G401 (cell line): ENCODE data around the gene MUC6. TPM values are rescaled to one million over a fixed set of nuclear protein-coding genes. Genes with fewer than 3 reads are reported as not detected.

ENCODE experiments used
- DNase-seq: peaks from one replicate; pipeline ENCODE4 v3.0.0-alpha.2; 2015; ENCODE audit warnings: low spot score
- in situ Hi-C: cut with HindIII; loops from 2 replicates; pipeline ENCODE4 v1.10.0; 2016; ENCODE audit warnings: low sequenced_read_pairs, mixed read lengths
- total RNA-seq: library from RNA; depleted of rRNA; stranded (reverse); fragments of >200 nt; shearing (Covaris generic); gene quantifications from 2 replicates; pipeline ENCODE4 v1.2.3, GENCODE V29; 2014

MUC6 gene
- total RNA-seq, 1 experiment from 2014 or later = not detected

DNA sequence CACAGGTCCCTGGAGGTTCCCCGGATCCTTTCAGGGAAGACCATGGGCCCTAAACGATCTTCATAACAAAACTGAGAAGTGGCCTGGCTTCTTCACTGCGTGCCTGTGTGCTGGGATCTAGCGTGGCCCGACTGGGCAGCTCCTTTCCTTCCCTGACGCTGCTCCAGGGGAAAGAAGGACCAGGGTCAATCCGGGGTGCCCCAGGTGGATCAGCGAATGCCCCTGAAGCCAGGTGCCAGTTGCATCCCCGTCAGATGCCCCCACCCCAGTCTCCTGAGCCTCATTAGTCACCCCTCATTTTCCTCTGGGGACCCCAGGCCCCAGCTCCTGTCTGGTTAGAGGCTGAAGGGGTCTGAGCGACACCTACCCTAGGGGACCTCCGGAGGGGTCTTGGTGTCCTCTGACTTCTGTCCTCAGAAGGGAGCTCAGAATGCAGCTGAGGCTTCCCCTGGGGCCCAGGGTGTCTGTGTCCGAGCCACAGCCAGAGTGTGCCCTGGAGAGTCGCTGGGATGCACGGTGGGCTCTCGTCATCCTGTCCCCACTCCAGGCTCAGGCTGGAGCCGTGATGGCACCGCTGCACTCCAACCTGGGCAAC, 18.7 kb upstream of the MUC6 start:
- in situ Hi-C loops = no loop called here
- DNase-seq = no peak

DNA sequence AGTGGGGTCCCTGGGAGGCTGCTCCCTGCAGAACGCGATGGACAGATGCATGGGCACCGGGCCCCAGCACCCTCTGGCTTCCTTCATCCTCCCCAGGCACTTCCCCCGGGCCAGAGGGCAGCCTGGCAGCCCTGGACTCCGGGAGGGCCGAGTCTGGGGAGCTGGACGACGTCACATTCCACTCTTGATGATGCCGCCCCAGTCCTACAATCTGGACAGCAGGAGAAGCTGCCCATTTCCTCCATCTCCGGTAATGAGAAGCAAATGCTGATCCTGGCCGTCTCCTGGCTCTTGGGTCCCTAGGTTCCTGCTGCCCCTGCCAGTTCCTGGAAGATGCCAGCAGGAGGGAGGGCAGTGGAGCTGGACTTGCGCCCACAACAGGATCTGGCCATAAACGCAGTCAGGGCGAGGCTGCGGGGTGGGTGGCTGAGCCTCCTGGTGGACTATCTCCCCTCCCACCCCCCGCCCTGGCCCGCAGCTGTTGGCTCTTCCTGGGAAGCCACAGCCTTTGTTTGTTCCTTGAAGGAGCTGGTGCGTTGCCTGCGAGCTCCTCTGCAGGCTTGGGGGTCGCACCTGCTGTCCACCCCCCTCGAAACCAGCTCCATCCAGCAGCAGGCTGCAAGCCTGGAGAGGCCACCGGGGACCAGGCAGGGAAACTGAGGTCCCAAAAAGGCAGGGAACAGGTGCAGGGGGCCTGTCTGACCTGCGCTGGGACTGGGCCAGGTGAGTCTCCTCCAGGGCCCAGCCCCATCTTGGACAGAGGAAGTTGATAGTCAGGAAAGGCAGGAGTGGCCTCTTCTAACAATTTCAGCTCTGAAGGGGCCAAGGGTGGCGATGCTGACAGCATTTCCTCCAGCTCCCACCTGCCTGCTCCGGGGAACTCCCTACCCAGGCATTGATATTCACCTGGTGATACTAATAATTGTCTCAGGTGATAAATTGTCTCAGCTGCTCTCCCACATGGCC, 17.9 kb upstream of the MUC6 start:
- in situ Hi-C loops = no loop called here
- peak; percentile 74 for DNase-seq

DNA sequence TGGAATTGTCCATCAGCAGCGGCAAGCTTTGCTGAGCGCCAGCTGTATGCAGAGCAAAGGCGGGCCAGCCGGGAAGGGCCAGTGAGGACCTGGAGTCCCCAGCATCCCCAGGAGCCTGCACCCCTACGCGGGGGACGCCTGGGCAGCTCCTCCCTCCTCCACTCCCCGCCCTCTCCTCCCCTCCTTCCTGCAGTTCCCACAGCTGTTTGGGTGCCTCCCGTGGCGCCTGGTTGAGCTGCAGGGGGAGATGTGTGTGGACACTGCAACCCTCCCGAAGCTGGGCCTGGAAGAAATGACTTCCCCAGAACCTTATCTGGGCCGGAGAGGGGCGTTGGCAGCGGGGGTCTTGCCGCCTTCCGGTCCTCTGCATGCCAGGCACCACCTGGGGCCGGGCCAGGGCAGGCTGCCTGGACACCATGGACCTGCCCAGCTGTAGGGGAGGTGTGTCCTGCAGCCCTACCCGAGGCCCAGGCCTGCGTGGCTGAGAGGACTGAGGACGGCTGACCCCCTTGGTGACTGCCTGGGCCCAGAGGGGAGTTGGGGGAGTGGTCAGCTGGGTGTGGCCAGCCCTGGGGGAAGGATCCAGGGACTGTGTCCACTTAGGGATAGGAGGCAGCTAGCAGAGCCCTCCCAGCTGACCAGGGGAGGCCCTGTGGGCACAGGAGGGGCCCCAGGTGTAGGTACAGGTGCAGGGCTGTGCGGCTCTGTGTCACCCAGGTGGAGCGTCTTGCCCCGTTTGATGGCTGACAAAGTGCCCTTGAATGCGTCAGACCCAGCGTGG, 16.8 kb upstream of the MUC6 start:
- no peak for DNase-seq

DNA sequence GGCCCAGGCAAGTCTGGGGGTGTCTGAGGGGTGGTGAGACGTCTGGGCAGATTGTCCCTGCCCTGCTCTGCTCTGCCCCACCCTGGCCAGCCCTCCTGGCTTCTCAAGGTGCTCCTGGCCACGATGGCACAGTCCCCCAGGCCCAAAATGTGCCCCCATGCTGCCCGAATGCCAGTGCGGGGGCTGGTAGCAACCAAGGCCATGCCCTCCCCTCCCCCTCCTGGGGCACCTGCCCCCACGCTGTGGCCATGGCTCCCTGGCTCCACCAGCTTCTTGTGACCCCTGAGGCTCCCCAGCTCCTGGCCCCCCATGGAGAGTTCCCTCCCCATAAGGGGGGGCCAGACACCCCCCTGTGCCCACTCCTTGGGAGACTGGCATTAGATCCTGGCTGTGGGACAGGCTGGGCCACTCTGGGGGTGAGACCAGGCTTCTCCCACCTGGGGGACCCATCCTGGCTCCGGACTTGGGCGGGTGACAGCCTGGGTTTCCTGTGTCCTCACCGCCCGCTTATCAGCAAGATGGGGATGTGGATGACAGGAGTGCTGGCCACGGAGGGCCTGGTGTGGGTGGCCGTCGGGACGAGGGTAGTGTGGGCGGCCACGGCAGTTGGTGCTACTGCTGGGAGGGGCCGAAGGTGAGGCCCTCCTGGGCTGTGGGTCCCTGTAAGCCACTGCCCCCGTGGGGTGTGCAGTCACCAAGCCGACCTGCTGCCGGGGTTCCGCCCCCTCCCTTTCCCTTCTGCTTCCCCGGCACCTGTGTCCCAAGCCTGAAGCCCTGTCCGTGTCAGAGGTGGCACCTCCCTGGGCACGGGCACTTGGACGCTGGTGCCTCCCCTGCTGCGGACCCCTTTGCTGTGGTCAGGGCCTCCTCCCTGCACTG, 15.9 kb upstream of the MUC6 start:
- in situ Hi-C loops = no loop called here
- DNase-seq = no peak

More for the DNA sequence above, 16.8 kb upstream of the MUC6 start:
- in situ Hi-C loops = no loop called here

DNA sequence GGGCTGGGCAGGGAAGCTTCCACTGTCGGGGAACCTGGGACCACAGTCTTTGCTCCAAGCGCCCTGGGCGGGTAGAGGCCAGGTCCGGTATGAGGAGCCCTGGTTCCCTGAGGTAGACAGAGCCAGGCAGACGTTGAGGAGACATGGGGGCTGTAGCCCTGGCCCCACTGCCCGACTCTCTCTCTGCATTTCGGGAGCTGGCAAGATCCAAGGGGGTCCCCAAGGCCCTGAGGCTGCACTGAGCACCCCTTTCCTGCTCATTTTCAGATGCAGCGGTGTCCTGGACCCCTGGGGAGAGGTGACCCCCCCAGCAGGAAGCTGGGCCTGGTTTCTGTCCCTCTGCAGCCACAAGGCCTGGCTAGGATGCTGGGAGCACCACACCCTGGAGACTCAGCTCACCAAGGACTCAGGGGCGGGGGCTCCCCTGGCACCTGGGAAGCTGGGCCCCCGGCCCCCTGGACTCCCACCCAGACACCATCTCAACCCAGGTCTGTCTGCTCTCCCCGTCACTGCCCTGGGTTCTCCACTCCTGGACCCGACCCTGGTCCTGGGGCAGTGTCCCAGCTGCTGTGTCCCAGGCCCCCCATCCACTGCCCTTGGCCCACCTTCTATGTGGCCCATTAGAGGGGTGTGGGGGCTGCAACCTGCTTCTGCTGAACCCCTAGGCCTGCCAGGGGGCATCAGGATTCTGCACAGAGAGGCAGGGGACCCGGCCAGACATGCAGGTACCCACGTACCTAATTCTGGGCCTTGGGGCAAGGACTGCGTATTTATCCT, 15.0 kb upstream of the MUC6 start:
- in situ Hi-C loops = no loop called here
- no peak for DNase-seq

DNA sequence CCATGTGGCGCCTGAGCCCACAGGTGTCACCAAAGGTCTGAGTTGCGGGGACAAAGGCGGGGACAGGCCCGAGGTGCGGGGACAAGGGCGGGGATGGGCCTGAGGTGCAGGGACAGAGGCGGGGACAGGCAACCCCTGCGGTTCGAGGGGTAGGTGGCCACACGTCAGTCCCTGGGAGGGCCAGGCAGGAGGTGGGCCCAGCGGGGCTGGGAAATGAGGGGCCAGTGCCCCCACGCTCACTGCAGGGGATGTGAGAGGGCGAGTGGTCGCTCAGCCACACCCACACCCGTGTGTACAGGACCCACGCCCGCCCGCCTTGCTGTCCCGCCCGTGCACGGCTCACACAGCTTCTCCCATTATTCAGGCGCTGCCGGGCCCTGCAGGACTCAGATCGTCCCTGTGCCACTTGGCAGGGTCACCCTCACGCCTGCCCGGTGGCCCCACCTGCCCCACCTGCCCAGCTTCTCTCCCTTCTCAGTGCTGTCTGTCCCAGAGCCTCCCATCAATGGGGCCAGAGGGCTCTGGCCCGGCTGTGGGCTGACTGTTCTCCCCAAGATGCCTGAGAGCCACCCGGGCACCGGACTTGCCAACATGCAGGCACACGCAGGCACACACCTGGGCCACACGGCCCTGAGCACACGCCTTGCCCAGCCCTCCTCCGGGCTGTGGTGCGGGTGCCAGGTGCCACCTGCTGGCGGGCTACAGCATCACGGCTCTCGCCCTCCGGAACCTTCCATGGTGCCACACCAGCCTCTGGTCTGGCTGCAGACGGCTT, 14.2 kb upstream of the MUC6 start:
- DNase-seq = peak; percentile 82
- in situ Hi-C loops = no loop called here

DNA sequence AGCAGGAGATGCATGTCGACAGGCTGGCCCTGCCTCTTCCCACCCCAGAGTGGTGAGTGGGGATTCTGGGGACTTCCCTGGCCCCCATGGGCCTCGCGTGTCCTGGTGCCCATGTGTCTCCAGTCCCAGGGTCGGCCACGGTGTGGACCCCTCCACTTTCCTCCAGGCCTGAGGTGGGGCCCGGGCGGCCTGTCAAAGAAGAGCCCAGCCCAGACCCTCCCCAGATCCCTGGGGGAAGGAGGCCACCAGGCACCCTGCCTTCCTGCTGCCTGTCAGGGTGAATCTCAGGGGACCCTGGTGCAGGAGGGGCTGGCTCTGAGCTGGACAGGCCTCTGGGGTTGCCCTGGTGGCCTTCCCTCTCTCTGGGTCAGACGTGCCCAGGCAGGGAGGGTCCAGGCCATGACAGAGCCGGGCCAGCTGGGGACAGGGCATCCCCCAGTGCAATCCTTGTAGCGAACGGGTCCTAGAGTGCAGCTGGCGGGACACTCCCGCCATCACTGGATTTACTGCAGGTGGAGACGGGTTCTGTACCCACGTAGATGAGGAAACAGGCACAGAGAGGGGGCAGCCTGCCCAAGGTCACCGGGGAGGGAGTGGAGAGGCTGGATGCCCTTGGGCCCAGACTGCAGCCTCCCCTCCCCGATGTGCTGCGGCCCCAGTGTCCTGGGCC, 13.5 kb upstream of the MUC6 start:
- DNase-seq = no peak

DNA sequence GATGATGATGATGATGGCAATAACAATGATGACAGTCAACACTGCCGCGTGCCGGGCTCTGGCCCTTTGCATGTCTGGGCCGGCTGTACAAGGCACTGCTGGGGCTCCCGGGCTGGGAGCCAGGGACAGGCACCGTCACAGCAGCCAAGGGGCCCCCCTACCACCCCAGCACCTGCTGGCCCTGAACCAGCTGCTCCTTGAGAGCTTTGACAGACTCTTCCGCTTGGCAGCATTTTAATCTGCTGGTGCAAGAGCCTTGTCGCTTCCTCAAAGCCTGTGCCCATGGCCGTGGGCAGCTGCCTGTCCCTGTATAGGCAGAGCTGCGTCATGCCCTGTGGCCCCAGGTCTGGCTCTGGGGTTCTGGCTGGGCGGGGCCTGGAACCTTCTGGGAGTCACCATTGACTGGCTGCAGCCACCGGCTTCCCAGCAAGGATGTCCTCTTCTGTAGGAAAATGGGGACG, 12.9 kb upstream of the MUC6 start:
- in situ Hi-C loops = no loop called here
- DNase-seq = no peak

More for the DNA sequence above, 13.5 kb upstream of the MUC6 start:
- in situ Hi-C loops = no loop called here

DNA sequence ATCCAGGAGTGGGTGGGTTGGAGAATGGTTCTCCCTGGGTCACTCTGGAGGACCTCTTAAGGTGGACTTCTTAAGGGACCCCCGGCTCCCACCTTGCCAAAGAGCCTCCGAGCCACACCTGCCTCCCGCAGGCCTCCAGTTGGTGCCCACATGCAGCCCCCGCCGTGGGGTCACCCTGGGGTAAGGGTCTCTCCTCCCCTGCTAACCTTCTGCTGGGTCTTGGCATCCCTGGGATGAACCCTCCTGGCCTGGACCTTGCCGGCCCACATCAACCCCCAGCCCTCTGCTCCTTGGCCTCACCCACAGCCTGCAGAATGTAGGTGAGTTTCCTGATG, 12.5 kb upstream of the MUC6 start:
- in situ Hi-C loops = no loop called here

DNA sequence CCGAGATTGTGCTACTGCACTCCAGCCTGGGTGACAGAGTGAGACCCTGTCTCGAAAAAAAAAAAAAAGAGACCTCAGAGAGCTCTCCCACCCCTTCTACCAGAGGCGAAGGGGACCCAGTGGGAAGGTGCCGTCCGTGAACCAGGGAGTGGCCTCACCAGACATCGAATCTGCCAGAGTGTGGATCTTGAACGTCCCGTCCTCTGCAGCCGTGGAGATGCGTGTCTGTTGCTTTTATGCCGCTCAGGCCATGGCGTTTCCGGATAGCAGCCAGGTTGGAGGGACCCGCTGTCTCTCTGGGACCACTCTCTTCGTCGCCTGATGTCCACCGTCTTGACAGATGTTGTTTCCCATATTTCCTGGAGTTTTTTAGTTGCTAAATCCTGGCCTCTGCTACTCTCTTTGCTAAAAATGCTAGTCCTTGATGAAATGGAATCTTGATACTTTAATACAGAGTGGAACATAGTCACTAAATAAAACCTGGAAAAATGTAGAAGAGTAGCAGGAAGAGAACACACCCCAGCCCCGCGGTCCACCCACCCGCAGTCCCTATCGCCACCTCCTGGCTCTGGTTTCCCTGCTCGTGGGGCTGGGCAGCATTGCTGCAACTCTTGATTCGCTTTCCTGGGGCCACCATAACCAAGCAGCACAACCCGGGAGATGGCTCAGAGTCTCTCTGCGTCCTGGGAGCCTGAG, 12.0 kb upstream of the MUC6 start:
- in situ Hi-C loops = no loop called here
- no peak for DNase-seq

More for the DNA sequence above, 12.5 kb upstream of the MUC6 start:
- DNase-seq = no peak

DNA sequence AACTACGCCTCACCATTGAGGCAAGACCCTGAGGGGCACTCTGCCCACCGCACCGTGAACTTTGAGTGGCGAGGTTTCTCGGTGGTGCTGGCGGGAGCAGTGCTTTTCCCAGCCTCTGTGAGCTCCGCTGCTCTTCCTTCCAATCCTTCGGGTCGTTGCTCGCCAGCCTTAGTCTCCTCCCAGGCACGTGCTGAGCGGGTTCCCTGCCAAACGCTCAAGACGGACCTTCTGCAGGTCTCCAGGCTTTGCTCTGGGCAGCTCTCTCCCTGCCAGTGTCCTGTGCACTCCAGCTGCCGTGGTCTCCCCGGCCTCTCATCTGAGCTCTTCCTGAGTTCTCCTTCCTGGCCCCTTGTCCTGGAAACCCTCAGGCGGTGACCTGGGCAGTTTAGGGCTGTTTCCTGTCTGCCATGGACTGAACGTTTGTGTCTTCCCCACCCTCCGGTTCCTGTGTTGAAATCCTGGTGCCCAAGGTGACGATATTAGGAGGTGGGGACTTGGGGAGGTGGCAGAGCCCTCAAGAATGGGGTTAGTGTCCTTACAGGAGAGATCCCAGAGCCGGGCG, 11.2 kb upstream of the MUC6 start:
- no peak for DNase-seq
- in situ Hi-C loops = no loop called here

DNA sequence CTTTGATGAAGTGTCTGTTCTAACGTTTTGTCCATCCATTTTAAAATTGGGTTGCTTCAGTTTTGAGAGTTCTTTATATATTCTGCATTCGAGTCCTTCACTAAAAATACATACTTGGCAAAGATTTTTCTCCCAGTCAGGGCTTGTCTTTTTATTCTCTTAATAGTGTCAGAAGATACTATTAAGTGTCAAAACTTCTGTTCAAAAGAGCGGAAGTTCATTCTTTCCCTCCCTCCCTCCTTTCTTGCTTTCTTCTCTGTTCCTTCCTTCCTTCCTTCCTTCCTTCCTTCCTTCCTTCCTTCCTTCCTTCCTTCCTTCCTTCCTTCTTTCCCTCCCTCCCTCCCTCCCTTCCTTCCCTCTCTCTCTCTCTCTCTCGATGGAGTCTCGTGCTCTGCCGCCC, 7.6 kb upstream of the MUC6 start:
- in situ Hi-C loops = no loop called here

DNA sequence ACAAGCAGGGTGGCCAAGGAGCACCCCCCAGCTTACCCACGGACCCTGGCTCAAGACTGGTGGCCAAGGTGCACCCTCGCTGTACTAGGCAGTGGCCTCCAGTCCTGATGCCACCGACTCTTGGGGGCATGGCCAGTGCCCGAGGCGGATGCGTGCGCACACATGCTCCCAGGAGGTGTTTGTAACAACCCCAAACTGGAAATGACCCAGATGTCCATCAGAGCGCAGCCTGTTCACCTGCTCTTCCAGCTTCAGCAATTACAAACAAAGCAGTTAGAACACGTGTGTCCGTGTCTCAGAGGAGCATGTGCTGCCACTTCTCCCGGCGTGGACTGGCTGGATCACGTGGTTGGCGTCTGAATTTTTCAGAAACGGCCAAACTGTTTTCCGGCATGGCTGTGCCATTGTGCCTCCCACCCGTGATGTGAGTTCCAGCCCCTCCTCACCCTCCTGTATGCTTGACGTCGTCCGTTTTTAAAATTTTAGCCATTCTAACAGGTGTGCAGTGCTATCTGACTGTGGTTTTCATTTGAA, 7.1 kb upstream of the MUC6 start:
- no peak for DNase-seq

More for the DNA sequence above, 7.6 kb upstream of the MUC6 start:
- DNase-seq = no peak

DNA sequence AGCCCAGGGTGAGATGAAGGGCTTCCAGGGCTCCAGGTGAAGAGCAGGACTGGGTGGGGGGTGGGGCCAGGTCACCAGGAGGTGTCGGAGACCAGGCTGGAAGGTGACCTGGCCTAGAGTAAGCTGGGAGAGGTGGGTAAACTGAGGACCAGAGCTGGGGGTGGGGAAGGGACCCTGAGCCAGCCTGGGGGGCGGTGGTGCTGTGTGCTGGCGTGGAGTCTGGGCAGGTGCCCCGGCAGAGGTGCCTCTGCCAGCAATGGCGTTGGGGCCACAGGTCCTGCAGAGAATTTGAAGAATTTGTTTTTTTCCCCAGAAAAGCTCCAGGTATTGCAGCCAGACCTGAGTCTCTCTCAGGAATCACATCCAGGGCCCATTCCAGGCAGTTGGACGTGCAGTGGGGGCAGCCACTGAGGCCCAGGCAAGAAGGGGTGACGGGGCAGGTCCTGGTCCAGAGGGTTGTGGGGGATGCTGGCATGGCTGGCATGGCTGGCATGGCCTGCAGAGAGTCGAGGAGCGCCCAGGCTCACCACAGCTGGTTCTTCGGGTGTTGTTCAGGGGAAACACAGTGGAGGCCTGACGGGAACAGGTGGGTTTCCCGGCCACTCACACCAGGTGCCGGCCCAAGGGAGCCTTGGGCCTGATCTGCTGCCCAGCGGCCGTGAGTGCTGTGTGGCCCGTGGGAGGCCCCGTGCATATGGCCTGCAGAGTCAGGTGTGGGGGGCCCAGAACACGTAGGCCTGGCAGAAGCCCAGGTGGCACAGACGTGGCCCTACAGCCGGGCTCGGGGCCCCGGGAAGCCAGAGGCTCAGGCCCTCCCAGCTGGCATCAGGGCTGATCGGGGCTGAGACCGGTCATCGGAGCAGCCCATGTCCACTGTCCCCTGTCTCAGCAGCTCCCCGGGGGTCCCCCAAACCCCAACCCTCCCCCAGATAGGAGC, 6.4 kb upstream of the MUC6 start:
- in situ Hi-C loops = no loop called here
- no peak for DNase-seq

More for the DNA sequence above, 7.1 kb upstream of the MUC6 start:
- in situ Hi-C loops = no loop called here
